Neutrophil (primary cell): ENCODE data around the gene DUOX1.

Experiments used
- H3K27ac ChIP-seq: fragments of 200-600 bp; sonication (generic); 2 replicates; pipeline ENCODE4 v1.5.1; 2016; ENCODE audit warnings: mild to moderate bottlenecking, moderate library complexity
- H3K27me3 ChIP-seq: fragments of 200-600 bp; sonication (generic); 2 replicates; pipeline ENCODE4 v1.6.0; 2016; ENCODE audit warnings: mild to moderate bottlenecking
- H3K36me3 ChIP-seq: fragments of 200-600 bp; sonication (generic); 2 replicates; pipeline ENCODE4 v1.5.1; 2017
- H3K4me1 ChIP-seq, 2 experiments: fragments of 200-600 bp in 1 of 2; sonication (generic) in 1 of 2; 1 replicate in 1 of 2; 2 replicates in 1 of 2; pipeline versions ENCODE4 v1.5.1 to v1.6.1; 2013 to 2016; ENCODE audit warnings: low read depth in 1 of 2, low read length in 1 of 2, mild to moderate bottlenecking in 1 of 2, moderate library complexity in 1 of 2; ENCODE audit not compliant: control insufficient read depth in 1 of 2, insufficient read depth in 1 of 2
- H3K4me3 ChIP-seq, 2 experiments: fragments of 200-600 bp in 1 of 2; sonication (generic) in 1 of 2; 1 replicate in 1 of 2; 2 replicates in 1 of 2; pipeline ENCODE4 v1.5.1; 2013 to 2016; ENCODE audit warnings: low read depth in 1 of 2, low read length in 1 of 2, mild to moderate bottlenecking in 1 of 2, moderate library complexity in 1 of 2
- H3K9me3 ChIP-seq: fragments of 200-600 bp; sonication (generic); 2 replicates; pipeline ENCODE4 v1.5.1; 2016
- TF ChIP-seq, protein P1 (sequence below): fragments of 200-600 bp; sonication (generic); IDR thresholded peaks from 2 replicates; pipeline ENCODE4 v1.5.1; 2016; ENCODE audit warnings: antibody characterized with exemption

DUOX1 gene

DNA sequence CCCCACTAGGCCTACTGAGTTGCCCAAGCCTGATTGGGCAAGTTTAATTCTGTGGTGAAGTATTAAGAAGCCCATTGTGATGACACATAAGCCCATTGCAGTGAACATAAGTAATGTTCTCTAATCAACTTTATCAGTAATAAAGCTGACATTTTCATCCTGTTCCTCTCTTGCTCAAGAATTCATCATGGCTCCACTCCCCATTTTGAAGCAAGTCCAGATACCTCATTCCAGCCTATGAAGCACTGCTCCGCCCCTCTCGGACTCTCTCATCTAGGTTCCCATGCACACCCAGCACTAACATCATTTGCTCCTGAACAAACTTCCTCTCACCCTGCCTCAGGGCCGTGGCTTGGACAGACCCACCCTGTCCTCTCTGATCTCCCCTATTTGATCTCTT, 47.5 kb downstream of the DUOX1 start:
- no peak overlapping the region for H3K27ac ChIP-seq
- no peaks in the 10 kb centered on the region for H3K9me3 ChIP-seq
- no peaks in the 10 kb centered on the region for H3K4me1 ChIP-seq
- no peak overlapping the region for H3K4me3 ChIP-seq
- TF ChIP-seq, protein P1, sequence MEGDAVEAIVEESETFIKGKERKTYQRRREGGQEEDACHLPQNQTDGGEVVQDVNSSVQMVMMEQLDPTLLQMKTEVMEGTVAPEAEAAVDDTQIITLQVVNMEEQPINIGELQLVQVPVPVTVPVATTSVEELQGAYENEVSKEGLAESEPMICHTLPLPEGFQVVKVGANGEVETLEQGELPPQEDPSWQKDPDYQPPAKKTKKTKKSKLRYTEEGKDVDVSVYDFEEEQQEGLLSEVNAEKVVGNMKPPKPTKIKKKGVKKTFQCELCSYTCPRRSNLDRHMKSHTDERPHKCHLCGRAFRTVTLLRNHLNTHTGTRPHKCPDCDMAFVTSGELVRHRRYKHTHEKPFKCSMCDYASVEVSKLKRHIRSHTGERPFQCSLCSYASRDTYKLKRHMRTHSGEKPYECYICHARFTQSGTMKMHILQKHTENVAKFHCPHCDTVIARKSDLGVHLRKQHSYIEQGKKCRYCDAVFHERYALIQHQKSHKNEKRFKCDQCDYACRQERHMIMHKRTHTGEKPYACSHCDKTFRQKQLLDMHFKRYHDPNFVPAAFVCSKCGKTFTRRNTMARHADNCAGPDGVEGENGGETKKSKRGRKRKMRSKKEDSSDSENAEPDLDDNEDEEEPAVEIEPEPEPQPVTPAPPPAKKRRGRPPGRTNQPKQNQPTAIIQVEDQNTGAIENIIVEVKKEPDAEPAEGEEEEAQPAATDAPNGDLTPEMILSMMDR, result no peak
- H3K36me3 ChIP-seq, result no peaks in the 10 kb centered on the region
- H3K27me3 ChIP-seq, result no peaks in the 10 kb centered on the region

DNA sequence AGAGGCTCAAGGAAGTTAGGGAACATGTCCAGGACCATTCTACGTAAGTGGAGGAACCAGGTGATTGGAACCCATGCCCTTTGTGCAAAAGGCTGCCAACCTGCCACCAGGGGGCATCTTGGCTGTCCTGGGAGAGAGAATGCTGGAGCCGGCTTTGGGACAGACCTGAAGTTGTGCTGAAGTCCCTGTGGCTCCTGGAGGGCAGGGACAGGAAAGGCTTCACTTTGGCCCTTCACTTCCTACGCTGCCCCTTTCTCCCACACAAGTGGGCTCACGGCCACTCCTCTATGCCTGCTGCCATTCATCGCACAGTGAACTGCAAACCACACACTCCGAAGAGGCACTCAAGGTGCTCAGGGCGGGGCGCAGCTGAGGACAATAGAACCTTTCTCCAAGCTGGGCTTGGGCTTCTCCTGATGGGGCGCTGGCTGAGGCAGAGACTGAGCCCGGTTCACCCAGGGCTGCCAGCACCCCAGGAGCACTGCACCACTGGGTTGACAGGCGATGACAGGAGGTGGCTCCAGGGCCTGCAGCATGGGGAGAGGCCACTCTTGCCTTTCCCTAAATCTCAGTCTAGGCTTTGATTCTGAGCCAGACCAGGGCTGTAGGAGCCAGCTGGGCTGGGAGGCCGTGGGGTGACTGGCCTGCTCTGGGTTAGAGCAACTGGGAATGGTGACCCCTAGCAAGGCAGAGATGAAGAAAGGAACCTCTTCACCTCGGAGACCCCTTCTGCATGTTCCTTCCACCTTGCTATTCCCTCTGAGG, 49.6 kb downstream of the DUOX1 start:
- TF ChIP-seq, protein P1, result no peak
- Histone ChIP-seq H3K4me3 (no peak overlapping the region), H3K27me3 (no peaks in the 10 kb centered on the region), H3K4me1 (no peaks in the 10 kb centered on the region), H3K27ac (no peak overlapping the region), H3K36me3 (no peaks in the 10 kb centered on the region), H3K9me3 (no peaks in the 10 kb centered on the region)

DNA sequence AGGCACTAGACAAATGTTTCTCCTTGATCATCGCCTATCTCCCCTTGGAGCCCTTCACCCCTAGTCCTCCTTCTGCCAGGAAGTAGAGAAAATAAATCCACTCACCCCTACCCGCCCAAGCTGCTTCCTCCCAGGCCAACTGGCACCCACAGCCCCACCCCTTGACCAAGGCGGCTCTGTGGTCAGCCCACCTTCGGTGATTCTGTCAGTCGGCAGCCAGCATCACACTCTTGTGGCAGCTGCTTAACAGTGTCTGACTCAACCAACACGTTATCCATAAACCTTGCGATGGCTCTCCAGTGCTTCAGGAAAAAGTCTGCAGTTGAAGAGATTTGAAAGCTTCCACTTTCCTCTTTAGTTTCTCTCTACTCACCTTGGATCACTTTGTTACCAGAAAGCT, 50.4 kb downstream of the DUOX1 start:
- no peak overlapping the region for H3K4me3 ChIP-seq
- TF ChIP-seq, protein P1, result no peak
- no peaks in the 10 kb centered on the region for H3K9me3 ChIP-seq
- no peaks in the 10 kb centered on the region for H3K36me3 ChIP-seq
- no peaks in the 10 kb centered on the region for H3K27me3 ChIP-seq
- no peaks in the 10 kb centered on the region for H3K4me1 ChIP-seq
- no peak overlapping the region for H3K27ac ChIP-seq

DNA sequence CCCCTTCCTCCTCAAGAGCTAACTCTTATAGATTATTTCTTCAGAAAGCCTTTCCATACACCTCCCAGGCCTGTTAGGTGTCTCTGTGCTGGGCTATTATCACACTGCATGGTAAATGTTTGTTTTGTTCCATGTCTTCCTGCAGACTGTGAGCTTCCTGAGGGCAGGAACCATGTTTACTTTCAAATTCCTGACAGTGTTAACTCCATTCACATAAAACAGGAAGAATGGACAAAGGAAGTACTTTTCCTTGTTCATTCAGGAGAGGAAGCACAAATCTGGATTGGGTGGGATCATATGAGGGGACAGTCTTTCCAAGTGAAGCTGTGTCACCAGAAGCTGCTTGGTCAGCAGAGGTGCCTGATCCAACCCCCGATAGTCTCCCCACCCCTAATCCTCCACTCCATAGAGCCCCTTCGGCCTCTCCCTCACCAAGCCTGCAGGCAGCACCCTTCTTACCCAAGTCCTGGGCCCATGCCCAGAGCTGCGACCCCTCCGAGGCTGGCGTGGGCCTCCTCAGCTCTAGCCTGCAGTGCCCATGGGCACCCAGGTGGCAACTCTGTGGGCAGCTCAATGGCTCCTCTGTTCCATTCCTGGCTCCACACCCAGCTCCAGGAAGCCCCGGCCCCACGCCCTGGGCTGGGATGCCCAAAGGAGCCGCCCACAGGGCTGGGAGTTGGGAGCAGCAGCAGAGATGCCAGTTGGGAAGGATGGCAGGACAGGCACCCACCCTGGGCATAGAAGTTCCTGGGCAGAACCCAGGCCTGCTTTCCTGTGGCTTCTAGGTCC, 51.0 kb downstream of the DUOX1 start:
- no peaks in the 10 kb centered on the region for H3K4me1 ChIP-seq
- no peak overlapping the region for H3K4me3 ChIP-seq
- H3K27ac ChIP-seq, result no peak overlapping the region
- TF ChIP-seq, protein P1, result no peak
- H3K27me3 ChIP-seq, result peaks cover 6% of the 10 kb centered on the region
- H3K36me3 ChIP-seq, result no peaks in the 10 kb centered on the region
- no peaks in the 10 kb centered on the region for H3K9me3 ChIP-seq

DNA sequence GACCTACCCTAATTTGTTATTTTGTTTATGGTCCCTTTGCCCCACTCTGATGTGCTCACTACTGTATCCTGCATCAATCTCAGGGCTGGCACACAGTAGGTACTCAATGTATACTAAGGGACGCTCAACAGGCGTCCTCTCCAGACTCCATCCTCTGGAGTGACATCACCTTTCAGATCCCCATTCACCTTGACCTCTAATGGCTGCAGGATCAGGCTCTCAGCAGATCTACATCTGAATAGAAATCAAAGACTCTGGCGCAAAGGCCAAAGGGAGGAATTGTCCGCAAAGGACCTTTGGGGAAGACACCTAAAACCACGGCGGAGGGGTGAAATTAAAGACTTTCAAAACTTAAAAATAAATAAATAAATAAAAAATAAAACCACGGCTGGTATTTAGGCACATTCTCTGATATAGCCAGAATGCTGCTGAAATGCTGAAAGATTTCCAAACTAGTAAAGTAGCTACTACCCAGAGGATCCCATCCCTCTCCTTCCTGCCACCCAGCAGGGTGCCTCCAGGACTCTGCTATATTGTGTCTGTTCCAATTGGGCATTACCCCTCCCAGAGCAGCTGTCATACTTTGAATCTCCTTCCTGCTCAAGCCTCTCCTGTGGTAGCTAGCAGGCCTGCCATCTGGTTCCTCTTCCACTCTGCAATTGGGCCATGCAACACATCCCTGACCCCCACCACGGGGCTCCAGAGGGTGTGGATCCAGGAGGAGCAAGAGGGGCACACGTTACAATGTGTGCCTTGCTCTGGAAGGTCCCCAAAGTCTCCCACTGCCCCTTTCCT, 51.9 kb downstream of the DUOX1 start:
- H3K27ac ChIP-seq, result no peak overlapping the region
- no peaks in the 10 kb centered on the region for H3K4me1 ChIP-seq
- TF ChIP-seq, protein P1, result no peak
- H3K27me3 ChIP-seq, result peaks cover 14% of the 10 kb centered on the region
- H3K36me3 ChIP-seq, result no peaks in the 10 kb centered on the region
- H3K9me3 ChIP-seq, result no peaks in the 10 kb centered on the region
- no peak overlapping the region for H3K4me3 ChIP-seq
